AG08396 (cell line): ENCODE measurements around the gene MBNL2.
"Not testable (repeated sequence)": the region's sequence is repeated elsewhere in the genome, so short reads cannot be mapped to it uniquely, and the experiment has no call there.

Experiments used
- DNase-seq: peaks from one replicate; pipeline ENCODE4 v3.0.0; 2012; ENCODE audit warnings: low spot score, mixed read lengths

Gene MBNL2

GRCh38 chr13:97348569-97349100 is 126.5 kb downstream of the MBNL2 start:
- no peak for DNase-seq

GRCh38 chr13:97352012-97352411 is 129.9 kb downstream of the MBNL2 start:
- DNase-seq = not testable (repeated sequence)

DNA sequence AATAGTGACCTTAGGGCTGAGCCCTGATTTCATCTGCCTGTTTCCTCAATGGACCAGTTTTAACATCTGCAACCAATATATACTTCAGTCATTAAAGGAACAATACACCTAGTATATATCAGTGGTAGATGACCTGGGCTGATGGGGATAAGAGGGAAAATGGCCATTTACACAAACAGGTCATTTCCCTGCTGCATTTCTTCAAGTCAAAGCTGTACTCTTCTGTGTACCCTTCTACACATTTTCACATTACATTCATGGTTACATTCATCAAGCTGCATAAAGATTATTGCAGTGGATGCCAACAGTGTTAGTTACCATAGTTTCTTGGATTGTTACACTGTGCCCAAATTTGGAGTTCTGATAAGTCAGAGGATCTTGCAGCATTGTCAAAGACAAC is 130.7 kb downstream of the MBNL2 start:
- no peak for DNase-seq

DNA sequence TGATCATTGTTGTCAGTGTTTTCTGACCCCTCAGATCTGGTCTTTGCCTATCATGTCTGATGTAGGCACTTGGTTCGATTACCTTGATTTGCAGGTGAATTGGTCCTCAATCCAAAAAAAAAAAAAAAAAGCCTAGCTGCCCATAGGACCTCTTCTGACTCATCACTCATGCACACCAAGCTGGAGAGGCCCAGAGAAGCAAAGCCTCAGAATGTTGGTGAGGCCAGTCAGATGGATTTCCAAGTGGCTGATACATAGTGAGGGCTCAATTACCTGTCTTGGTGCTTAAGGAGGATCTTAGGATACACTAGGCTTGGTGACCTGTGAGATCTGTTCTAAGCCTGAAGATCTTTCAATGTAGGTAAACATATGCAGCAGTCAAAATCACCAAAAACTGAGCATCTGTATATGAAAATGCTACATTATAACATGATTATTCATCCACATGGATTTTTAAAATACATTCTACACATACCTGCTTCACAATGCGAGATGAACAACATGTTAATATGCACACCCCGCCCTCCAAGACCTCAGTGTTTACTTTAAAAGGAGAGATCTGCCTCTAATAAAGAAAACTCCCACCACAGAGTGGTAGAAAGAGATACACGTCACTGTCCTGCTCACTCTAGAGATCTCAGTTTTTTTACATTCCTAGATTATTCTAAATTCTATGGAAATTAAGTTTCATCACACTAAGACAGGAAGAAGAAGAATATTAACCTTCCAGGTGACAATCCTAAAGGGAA is 132.0 kb downstream of the MBNL2 start:
- DNase-seq = peak; percentile 39

DNA sequence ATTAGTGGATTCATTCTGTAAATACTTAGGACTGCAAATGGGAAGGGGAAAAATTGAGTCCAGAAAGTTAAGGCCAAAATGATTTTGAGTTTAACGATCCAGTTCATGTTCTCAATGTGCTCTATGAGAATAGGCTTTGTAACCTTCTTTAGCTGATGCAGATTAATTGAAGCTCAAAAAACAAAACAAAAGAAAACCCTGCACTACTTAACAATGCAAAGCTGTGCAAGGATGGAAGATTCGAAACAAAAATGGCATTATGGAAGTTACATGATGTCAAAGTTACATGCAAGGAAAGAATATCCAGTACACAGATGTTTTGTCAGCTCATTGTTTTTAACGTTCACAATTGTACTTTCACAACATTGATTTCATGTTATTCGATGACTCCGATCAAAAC is 132.7 kb downstream of the MBNL2 start:
- no peak for DNase-seq

DNA sequence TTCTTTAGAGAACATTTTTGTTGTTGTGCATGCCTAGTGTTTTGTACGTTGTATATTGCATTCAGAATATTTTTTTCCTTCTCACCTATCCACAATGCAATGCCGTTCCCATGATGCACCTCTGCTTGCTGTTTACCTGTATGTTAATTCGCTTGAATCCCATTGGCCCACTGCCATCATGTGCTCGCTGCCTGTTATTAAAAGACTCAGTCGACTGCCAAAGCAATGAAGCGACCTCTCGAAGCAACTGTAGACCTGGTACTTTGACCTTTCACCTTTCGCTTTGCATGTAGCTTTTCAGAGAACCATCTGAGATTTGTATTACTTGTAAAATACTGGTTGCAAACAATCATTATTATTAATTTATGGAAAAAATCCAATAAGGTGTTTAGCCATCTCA is 134.5 kb downstream of the MBNL2 start:
- no peak for DNase-seq

GRCh38 chr13:97359181-97360057 is 137.3 kb downstream of the MBNL2 start:
- DNase-seq = peak; percentile 70

DNA sequence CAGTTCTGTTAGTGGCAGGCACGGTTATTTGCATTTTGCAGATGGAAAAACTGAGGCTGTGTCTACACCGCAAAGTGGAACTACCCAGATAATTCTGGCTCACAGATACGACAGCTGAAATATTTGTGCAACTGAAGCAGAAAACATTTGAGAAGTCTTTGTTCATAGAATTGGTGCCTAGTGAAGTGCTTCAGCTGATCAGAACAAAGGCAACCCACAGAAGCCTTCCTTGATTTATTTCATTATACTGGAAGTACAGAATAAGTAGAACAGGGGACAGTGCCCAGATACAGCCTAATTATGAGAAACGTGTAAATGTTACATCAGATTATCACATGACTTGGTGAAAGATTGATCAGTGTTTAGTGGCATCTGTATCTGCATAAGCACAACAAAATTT is 138.5 kb downstream of the MBNL2 start:
- DNase-seq = no peak

DNA sequence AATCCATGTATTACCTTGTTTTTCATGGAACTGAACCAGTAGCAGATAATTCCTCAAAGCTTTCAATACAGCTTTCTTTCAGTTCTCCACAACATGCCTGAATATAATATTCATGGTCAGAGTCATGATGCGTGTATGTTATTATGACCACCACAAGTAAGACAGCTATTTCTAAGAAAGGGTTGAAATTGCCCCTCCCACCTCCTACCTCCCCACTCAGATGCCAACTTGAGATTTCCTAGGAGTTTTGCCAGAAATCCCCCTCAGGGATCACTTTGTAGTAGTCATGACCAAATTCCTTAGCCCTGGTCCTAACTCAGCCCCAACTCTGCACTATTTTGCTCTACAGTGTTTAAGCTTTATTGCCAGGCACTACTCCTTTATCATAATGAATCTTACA is 141.9 kb downstream of the MBNL2 start:
- DNase-seq = no peak

GRCh38 chr13:97364827-97365226 is 142.7 kb downstream of the MBNL2 start:
- DNase-seq = no peak

- no peak for DNase-seq
These were observed 144.1 kb downstream of the MBNL2 start for GRCh38 chr13:97366172-97366688.

DNA sequence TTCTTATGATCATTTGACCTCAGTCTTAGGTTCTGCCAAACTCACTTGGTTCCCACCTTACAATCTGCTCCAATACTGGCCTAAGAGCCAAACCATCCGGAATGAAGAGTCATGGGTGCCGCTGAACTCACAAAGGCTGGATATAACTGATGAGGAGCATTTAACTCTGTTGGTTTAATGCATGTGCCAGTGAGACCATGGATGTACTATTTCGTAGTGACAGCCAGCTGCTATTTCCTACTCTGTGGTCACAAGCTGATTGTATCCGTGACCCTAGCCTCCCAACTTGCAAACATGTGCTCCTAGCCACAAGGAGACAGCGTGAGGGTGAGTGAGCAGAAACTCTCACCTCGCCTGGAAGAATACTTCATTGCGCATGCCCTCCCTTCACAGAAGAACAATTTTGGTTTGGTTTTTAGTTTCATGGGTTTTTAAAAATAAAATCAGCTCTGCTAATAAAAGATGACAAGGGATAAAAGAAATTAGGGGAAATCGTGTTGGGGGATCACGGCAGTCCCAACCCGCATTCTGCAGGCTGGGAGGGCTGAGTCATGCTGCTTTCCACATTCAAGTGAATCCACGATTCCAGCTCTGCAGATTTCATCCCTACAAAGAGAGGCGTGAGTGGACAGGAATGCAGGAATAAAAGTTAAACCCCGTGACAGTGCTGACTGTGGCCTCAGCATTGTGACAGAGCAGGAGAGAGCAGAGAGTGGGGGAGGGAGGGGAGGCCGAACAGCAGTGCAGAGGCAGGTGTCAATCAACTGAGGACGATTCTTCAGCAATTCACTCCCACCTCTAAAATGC is 145.1 kb downstream of the MBNL2 start:
- peak; percentile 50 for DNase-seq

DNA sequence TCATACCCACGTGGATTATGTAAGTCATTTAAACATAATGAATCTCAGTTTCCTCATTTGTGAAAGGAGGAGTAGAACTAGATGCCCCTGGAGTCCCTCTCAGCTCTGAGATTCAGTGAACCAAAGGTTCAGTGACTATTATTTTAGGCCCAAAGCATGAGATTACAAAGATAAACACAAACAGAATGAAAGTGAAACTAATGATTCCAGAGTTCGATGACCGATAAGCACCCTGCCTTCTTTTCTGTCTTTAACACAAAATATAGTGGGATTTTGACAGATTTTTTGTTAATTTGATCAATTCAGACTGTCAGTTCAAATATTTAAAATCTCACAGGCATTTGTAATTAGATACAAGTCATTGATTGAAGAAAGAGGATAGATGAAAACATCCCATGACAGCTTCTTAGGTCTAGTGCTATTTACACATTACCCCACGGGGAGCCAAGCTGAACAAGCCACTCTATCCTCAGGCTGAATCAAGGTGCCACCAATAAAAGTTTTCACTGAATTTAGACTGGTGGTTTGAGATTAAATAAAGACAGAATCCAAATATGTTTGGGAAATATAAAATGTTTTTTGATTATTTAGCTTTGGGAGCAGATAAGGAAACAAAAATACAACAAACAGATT is 147.2 kb downstream of the MBNL2 start:
- peak; percentile 20 for DNase-seq

GRCh38 chr13:97371486-97372109 is 149.5 kb downstream of the MBNL2 start:
- no peak for DNase-seq

DNA sequence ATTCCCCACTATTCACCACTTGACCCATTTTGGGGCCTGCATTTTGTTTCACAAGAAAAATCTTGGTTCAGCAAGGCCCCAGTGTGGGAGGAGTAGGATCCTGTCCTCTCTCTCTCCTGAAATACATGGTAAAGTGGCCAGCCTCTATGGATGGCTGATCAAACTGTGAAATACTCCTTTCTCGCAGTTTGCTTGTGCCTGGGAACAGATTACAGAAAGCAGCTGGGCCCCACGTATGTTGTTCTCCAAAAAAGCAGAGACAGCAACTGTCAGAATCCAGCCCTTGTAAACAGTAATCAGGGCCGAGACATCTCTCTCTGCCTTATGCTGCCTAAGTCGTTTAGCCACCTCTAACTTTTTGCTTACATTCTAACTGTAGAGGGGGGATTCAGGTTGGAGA is 150.8 kb downstream of the MBNL2 start:
- no peak for DNase-seq

GRCh38 chr13:97373787-97374186 is 151.7 kb downstream of the MBNL2 start:
- DNase-seq = no peak

GRCh38 chr13:97376981-97377380 is 154.8 kb downstream of the MBNL2 start:
- DNase-seq = no peak

GRCh38 chr13:97379386-97379785 is 157.3 kb downstream of the MBNL2 start:
- no peak for DNase-seq

- no peak for DNase-seq
These were observed 158.6 kb downstream of the MBNL2 start for GRCh38 chr13:97380696-97381095.

GRCh38 chr13:97381189-97381588 is 159.1 kb downstream of the MBNL2 start:
- no peak for DNase-seq

- DNase-seq = no peak
These were observed 160.1 kb downstream of the MBNL2 start for GRCh38 chr13:97382276-97382675.
